Measurements from ENCODE around the gene ZBBX.

GRCh38 chr3:167318996-167319615, 61.0 kb downstream of the ZBBX start:
- TF ChIP-seq CTCF (IDR thresholded peaks at IDR 0.05; ENCODE audit: low read length) (no peak), EZH2phosphoT487 (IDR thresholded peaks at IDR 0.05; ENCODE audit: low read length) (no peak), EZH2 (optimal IDR thresholded peaks at IDR 0.05; ENCODE audit: low read depth, low read length) (no peak)

All from MM.1S (cell line).